Measurements from ENCODE around the gene WTIP. TPM values are rescaled to one million over a fixed set of nuclear protein-coding genes. Genes with fewer than 3 reads are reported as not detected.
A peak's percentile ranks its signal among the peaks of the same experiment; 100 is the strongest.

WTIP gene
- total and polyA plus RNA-seq, 2 of the 4 experiments (the other 2 are of a cell fraction), result 30.3 to 48.9 TPM

- Histone ChIP-seq H3K36me3 (ENCODE audit: control insufficient read depth, insufficient read depth, low read length) (no peaks in the 10 kb centered on the region), H4K5ac (ENCODE audit: low read depth, low read length) (no peak overlapping the region), H2AK5ac (ENCODE audit: low read depth, low read length) (no peak overlapping the region), H3K79me1 (ENCODE audit: low read depth in 1 of 2, low read length in 2 of 2) (no peaks in the 10 kb centered on the region), H2BK5ac (ENCODE audit: low read depth, low read length, poor library complexity, severe bottlenecking) (no peak overlapping the region), H2BK120ac (ENCODE audit: low read depth, low read length) (no peak overlapping the region), H3K56ac (ENCODE audit: extremely low read depth, insufficient read depth, low read length) (no peak overlapping the region), H3K4me3 (ENCODE audit: insufficient read depth, low read depth, low read length) (no peak overlapping the region), H2AFZ (replicated peaks; ENCODE audit: low read length, poor library complexity) (no peak overlapping the region), H3K9ac (ENCODE audit: low read depth, low read length) (no peak overlapping the region), H3K9me3 (ENCODE audit: control insufficient read depth, insufficient read depth, low read length) (no peaks in the 10 kb centered on the region), H3K9me1 (ENCODE audit: insufficient read depth, low read length) (no peaks in the 10 kb centered on the region), H3K27ac (ENCODE audit: insufficient read depth, low read length) (no peak overlapping the region), H4K20me1 (ENCODE audit: insufficient read depth, low read length) (no peaks in the 10 kb centered on the region), H3K4me2 (ENCODE audit: low read depth, low read length) (no peak overlapping the region), H3K4ac (ENCODE audit: low read depth, low read length) (no peak overlapping the region), H4K91ac (ENCODE audit: insufficient read depth, low read depth, low read length) (no peak overlapping the region), H2BK15ac (ENCODE audit: low read depth, low read length) (no peak overlapping the region), H3K27me3 (ENCODE audit: control insufficient read depth, insufficient read depth, low read length) (no peaks in the 10 kb centered on the region; the same call in 1 of the 2 replicates), H3K23ac (ENCODE audit: low read depth, low read length) (no peak overlapping the region), H2BK20ac (ENCODE audit: low read depth, low read length) (no peak overlapping the region), H4K8ac (ENCODE audit: low read depth in 2 of 2, low read length in 2 of 2) (no peak overlapping the region), H3K14ac (replicated peaks; ENCODE audit: low read depth, low read length) (no peak overlapping the region), H3K18ac (ENCODE audit: low read depth, low read length) (no peak overlapping the region), H3K4me1 (ENCODE audit: control insufficient read depth, insufficient read depth, low read length) (no peaks in the 10 kb centered on the region), H2AK9ac (replicated peaks; ENCODE audit: low read depth, low read length, poor library complexity) (no peak overlapping the region)
- ATAC-seq (ENCODE audit: low read depth) (peak; percentile 53), DNase-seq (no peak)
- no CpG with 5 or more reads among the region's 3 CpGs for WGBS, 2 experiments (ENCODE audit: extremely low coverage in 2 of 2, insufficient read length in 1 of 2)
- intact Hi-C loops (cut with micrococcal nuclease) (loop anchor here (5.0 kb wide), 1 partner anchor 156 kb away; no protein-coding TSS in a partner anchor), in situ Hi-C loops (cut with MboI; ENCODE audit: low sequenced_read_pairs) (no loop called here), dilution Hi-C loops (cut with HindIII; ENCODE audit: low sequenced_read_pairs, unreplicated experiment) (no loop called here)
- no TSS peak for BruUV-seq (replicated peaks)
- CTCF ChIA-PET, result no interaction called here
- POLR2A ChIA-PET (ENCODE audit: unreplicated experiment), result no interaction called here
- TF ChIP-seq, protein P1, sequence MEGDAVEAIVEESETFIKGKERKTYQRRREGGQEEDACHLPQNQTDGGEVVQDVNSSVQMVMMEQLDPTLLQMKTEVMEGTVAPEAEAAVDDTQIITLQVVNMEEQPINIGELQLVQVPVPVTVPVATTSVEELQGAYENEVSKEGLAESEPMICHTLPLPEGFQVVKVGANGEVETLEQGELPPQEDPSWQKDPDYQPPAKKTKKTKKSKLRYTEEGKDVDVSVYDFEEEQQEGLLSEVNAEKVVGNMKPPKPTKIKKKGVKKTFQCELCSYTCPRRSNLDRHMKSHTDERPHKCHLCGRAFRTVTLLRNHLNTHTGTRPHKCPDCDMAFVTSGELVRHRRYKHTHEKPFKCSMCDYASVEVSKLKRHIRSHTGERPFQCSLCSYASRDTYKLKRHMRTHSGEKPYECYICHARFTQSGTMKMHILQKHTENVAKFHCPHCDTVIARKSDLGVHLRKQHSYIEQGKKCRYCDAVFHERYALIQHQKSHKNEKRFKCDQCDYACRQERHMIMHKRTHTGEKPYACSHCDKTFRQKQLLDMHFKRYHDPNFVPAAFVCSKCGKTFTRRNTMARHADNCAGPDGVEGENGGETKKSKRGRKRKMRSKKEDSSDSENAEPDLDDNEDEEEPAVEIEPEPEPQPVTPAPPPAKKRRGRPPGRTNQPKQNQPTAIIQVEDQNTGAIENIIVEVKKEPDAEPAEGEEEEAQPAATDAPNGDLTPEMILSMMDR (conservative IDR thresholded peaks at IDR 0.05; ENCODE audit: low read depth, low read length), result peak; percentile 27; the same call in 1 of the 2 replicates
- TF ChIP-seq RFX5 (IDR thresholded peaks at IDR 0.05; ENCODE audit: low read depth, low read length), result no peak
- TF ChIP-seq ELK1 (IDR thresholded peaks at IDR 0.05; ENCODE audit: borderline replicate concordance, low read depth, low read length), result no peak
- no peak for TF ChIP-seq MAFK (IDR thresholded peaks at IDR 0.05; ENCODE audit: low read depth, low read length)
Measured at GRCh38 chr19:34556488-34556887, 74.9 kb downstream of the WTIP start.
